K562 (cell line): ENCODE measurements around the gene LYSMD1. TPM values are rescaled to one million over a fixed set of nuclear protein-coding genes. Genes with fewer than 3 reads are reported as not detected.

Experiments
- ATAC-seq: fragments of 200-7000 bp; cut with Tn5 transposase; 3 replicates; pipeline ENCODE4 v1.9.1; 2020; ENCODE audit warnings: moderate library complexity
- BruUV-seq: library from RNA; stranded (reverse); fragments of 400-500 nt; replicated peaks from 2 replicates; lab custom pipeline; 2021; lab: Mats Ljungman, UMichigan
- CTCF ChIA-PET: fragments of 300-600 bp; formaldehyde crosslinking; extraction: SDS; loops from one replicate; lab custom pipeline; 2021; ENCODE audit warnings: low intra/inter-chr PET ratio; lab: Yijun Ruan, JAX
- POLR2A ChIA-PET: fragments of 300-600, 350-650 bp; sonication (Branson Sonifier 250); formaldehyde crosslinking; extraction: SDS; loops from one replicate; lab custom pipeline; 2021; ENCODE audit warnings: antibody characterized with exemption, inconsistent platforms; lab: Yijun Ruan, JAX
- DNase-seq, 4 experiments: peaks; one replicate each; pipeline versions ENCODE4 v3.0.0 to v3.0.0-alpha.2; 2011 to 2018; ENCODE audit warnings: low spot score in 3 of 4, mixed read lengths in 3 of 4; ENCODE audit errors: extremely low read depth in 1 of 4
- FAIRE-seq: peaks from 2 replicates; lab custom pipeline; 2011; peaks lifted over from hg19 to GRCh38; lab: Jason Lieb, UNC
- H2AFZ ChIP-seq: 2 replicates; pipeline ENCODE4 v1.6.0; 2011; ENCODE audit warnings: low read depth, low read length, control low read depth, inconsistent platforms
- H3K27ac ChIP-seq: fragments of 200-600 bp; 3 replicates; pipeline ENCODE4 v1.8.0; 2011; ENCODE audit warnings: low read depth, mild to moderate bottlenecking, control low read depth, inconsistent platforms, low read length, moderate library complexity, mixed read lengths; ENCODE audit errors: extremely low read depth
- H3K27me3 ChIP-seq, 2 experiments: fragments of 300-600 bp in 1 of 2; 2 replicates in 1 of 2; 3 replicates in 1 of 2; pipeline versions ENCODE4 v1.6.0 to v1.8.0; 2011; ENCODE audit warnings: inconsistent platforms in 2 of 2, low read length in 2 of 2, mild to moderate bottlenecking in 1 of 2, mixed read lengths in 1 of 2, moderate library complexity in 1 of 2; ENCODE audit not compliant: control insufficient read depth in 2 of 2, insufficient read depth in 2 of 2
- H3K36me3 ChIP-seq: fragments of 300-600 bp; 3 replicates; pipeline ENCODE4 v1.8.0; 2011; ENCODE audit warnings: mild to moderate bottlenecking, low read length, inconsistent platforms; ENCODE audit not compliant: control insufficient read depth, insufficient read depth
- H3K4me1 ChIP-seq, 2 experiments: fragments of 200-600 bp in 1 of 2; replicated peaks in 1 of 2; 2 replicates in 1 of 2; 3 replicates in 1 of 2; pipeline versions ENCODE4 v1.5.1 to v1.8.0; 2011; ENCODE audit warnings: inconsistent platforms in 2 of 2, low read length in 2 of 2, mild to moderate bottlenecking in 1 of 2, mixed read lengths in 1 of 2, moderate library complexity in 1 of 2; ENCODE audit not compliant: control insufficient read depth in 2 of 2, insufficient read depth in 2 of 2
- H3K4me2 ChIP-seq: 2 replicates; pipeline ENCODE4 v1.6.1; 2011; ENCODE audit warnings: low read length, control low read depth, inconsistent platforms, mixed read lengths; ENCODE audit not compliant: insufficient read depth
- H3K4me3 ChIP-seq: fragments of 200-600 bp; sonication (generic), shearing (Covaris generic); 2 replicates; pipeline ENCODE4 v1.5.1; 2016; ENCODE audit warnings: control low read depth, inconsistent platforms
- H3K79me2 ChIP-seq: fragments of 200-600 bp; 3 replicates; pipeline ENCODE4 v1.8.0; 2011; ENCODE audit warnings: low read length, inconsistent platforms; ENCODE audit not compliant: control insufficient read depth, insufficient read depth
- H3K9ac ChIP-seq, 2 experiments: 2 replicates each; pipeline versions ENCODE4 v1.6.0 to v1.6.1; 2011; ENCODE audit warnings: low read depth in 2 of 2, low read length in 2 of 2, control low read depth in 1 of 2, inconsistent platforms in 1 of 2, mild to moderate bottlenecking in 1 of 2, mixed read lengths in 1 of 2; ENCODE audit not compliant: insufficient read depth in 1 of 2
- H3K9me1 ChIP-seq: one replicate; pipeline ENCODE4 v1.6.0; 2011; ENCODE audit warnings: inconsistent platforms, mild to moderate bottlenecking, low read length, moderate library complexity; ENCODE audit not compliant: control insufficient read depth, insufficient read depth
- H3K9me3 ChIP-seq: replicated peaks from 2 replicates; pipeline ENCODE4 v1.5.1; 2011; ENCODE audit warnings: low read depth, low read length, inconsistent platforms; ENCODE audit not compliant: control insufficient read depth, insufficient read depth
- H4K20me1 ChIP-seq: replicated peaks from 2 replicates; pipeline ENCODE4 v1.6.1; 2011; ENCODE audit warnings: low read length, inconsistent platforms, mixed read lengths; ENCODE audit not compliant: control insufficient read depth, insufficient read depth
- BACH1 ChIP-seq: fragments of 200-800 bp; sonication (Bioruptor generic); IDR thresholded peaks from 2 replicates; pipeline ENCODE4 v1.6.1; 2016; ENCODE audit warnings: missing genetic modification characterization, missing compliant biosample characterization
- LARP7 ChIP-seq: fragments of 450-650 bp; IDR thresholded peaks from 2 replicates; pipeline ENCODE4 v1.6.1; 2016
- PPARD ChIP-seq: fragments of 250-450 bp; sonication (Bioruptor Pico); IDR thresholded peaks from 2 replicates; pipeline ENCODE4 v1.8.0; 2022; ENCODE audit warnings: inconsistent platforms, mild to moderate bottlenecking, moderate library complexity
- ZBTB33 ChIP-seq: sonication (generic); formaldehyde crosslinking; IDR thresholded peaks from 2 replicates; pipeline ENCODE4 v1.8.1; 2023; ENCODE audit warnings: mild to moderate bottlenecking, missing genetic modification reagents
- ZBTB9 ChIP-seq: fragments of 450-650 bp; formaldehyde crosslinking; IDR thresholded peaks from 2 replicates; pipeline ENCODE4 v1.4.0; 2020; ENCODE audit warnings: mild to moderate bottlenecking, moderate library complexity
- WGBS: fragments of 100-300 bp; shearing (Covaris generic); methylation state at CpG from one replicate; pipeline ENCODE4 v1.1.6; 2016; ENCODE audit warnings: low coverage, mixed read lengths; ENCODE audit not compliant: insufficient coverage; ENCODE audit errors: missing lambda C conversion rate; 5-methylcytosine and 5-hydroxymethylcytosine counted together
- in situ Hi-C: fragments of 300-500 bp; cut with MboI; formaldehyde crosslinking; loops from 4 replicates; pipeline ENCODE4 v1.15.0; 2018; ENCODE audit warnings: inconsistent platforms, mixed read lengths
- intact Hi-C: fragments of 100-400 bp; cut with micrococcal nuclease; formaldehyde crosslinking; loops from 2 replicates; pipeline ENCODE4 v1.14.2; 2022
- polyA plus RNA-seq, 8 experiments: library from polyadenylated mRNA; depleted of rRNA in 4 of 8; stranded (reverse) in 5 of 8; unstranded in 3 of 8; fragments of >200 nt; fragmentation: Nextera tagmentation in 2 of 8; fragmentation: Illumina TruSeq in 1 of 8; extraction: Ambion mirVana in 2 of 8; extraction: Trizol in 1 of 8; gene quantifications; 2 replicates each; pipeline versions ENCODE4 v1.2.1 to v1.2.3, GENCODE V29; 2011 to 2014; ENCODE audit warnings: inconsistent platforms in 1 of 8, missing spikeins in 1 of 8
- total RNA-seq, 7 experiments: library from RNA; depleted of rRNA in 6 of 7; stranded (reverse); fragments of >200 nt in 6 of 7; fragmentation: Illumina TruSeq in 2 of 7; extraction: Trizol in 2 of 7; gene quantifications; 2 replicates each; pipeline versions ENCODE4 v1.2.1 to v1.2.3, GENCODE V29; 2011 to 2021; ENCODE audit warnings: low replicate concordance in 1 of 7
- TF ChIP-seq, protein P1 (sequence below): sonication (generic); formaldehyde crosslinking; IDR thresholded peaks from 2 replicates; pipeline ENCODE4 v1.8.0; 2022; ENCODE audit warnings: mild to moderate bottlenecking, missing genetic modification reagents
- TF ChIP-seq, protein P2 (sequence below): sonication (generic); formaldehyde crosslinking; IDR thresholded peaks from 2 replicates; pipeline ENCODE4 v1.8.0; 2023; ENCODE audit warnings: mild to moderate bottlenecking, missing genetic modification reagents

LYSMD1 gene
- total and polyA plus RNA-seq, 9 of the 15 experiments (the other 6 are each of a cell fraction or from before 2014, with no cell fraction given) = 2.2 to 9.4 (median 6.0) TPM

GRCh38 chr1:151130987-151131586, 34.6 kb downstream of the LYSMD1 start (continued):
- TF ChIP-seq LARP7 = no peak
- TF ChIP-seq ZBTB33 (CRISPR knock-in tag) = peak; percentile 70
- TF ChIP-seq, protein P1, sequence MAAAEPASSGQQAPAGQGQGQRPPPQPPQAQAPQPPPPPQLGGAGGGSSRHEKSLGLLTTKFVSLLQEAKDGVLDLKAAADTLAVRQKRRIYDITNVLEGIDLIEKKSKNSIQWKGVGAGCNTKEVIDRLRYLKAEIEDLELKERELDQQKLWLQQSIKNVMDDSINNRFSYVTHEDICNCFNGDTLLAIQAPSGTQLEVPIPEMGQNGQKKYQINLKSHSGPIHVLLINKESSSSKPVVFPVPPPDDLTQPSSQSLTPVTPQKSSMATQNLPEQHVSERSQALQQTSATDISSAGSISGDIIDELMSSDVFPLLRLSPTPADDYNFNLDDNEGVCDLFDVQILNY (CRISPR knock-in tag) = no peak

DNA sequence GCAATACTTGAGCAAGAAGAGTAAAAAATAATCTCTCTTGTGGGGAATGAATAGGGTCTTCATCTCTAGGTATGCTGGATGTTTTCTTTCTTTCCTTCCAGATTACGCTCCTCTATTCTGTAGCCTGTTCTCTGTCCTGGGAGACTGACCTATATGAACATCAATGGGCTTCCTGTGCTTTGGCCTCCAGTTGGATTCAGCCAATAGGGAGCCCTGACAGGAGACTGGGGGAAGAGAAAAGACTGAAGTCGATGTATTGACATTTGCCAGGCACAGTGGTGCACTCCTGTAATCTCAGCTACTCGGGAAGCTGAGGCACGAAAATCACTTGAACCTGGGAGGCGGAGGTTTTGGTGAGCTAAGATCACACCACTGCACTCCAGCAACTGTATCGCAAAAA, 36.9 kb downstream of the LYSMD1 start:
- H3K27me3 ChIP-seq = no peaks in the 10 kb centered on the region
- WGBS = 50% methylated on average over 6 of the region's 6 CpGs
- no TSS peak for BruUV-seq
- no peaks in the 10 kb centered on the region for H3K9me1 ChIP-seq
- H3K9me3 ChIP-seq = no peaks in the 10 kb centered on the region
- H3K4me3 ChIP-seq = no peak overlapping the region
- H3K27ac ChIP-seq = no peak overlapping the region
- ATAC-seq = no peak
- no peak for FAIRE-seq
- TF ChIP-seq, protein P2, sequence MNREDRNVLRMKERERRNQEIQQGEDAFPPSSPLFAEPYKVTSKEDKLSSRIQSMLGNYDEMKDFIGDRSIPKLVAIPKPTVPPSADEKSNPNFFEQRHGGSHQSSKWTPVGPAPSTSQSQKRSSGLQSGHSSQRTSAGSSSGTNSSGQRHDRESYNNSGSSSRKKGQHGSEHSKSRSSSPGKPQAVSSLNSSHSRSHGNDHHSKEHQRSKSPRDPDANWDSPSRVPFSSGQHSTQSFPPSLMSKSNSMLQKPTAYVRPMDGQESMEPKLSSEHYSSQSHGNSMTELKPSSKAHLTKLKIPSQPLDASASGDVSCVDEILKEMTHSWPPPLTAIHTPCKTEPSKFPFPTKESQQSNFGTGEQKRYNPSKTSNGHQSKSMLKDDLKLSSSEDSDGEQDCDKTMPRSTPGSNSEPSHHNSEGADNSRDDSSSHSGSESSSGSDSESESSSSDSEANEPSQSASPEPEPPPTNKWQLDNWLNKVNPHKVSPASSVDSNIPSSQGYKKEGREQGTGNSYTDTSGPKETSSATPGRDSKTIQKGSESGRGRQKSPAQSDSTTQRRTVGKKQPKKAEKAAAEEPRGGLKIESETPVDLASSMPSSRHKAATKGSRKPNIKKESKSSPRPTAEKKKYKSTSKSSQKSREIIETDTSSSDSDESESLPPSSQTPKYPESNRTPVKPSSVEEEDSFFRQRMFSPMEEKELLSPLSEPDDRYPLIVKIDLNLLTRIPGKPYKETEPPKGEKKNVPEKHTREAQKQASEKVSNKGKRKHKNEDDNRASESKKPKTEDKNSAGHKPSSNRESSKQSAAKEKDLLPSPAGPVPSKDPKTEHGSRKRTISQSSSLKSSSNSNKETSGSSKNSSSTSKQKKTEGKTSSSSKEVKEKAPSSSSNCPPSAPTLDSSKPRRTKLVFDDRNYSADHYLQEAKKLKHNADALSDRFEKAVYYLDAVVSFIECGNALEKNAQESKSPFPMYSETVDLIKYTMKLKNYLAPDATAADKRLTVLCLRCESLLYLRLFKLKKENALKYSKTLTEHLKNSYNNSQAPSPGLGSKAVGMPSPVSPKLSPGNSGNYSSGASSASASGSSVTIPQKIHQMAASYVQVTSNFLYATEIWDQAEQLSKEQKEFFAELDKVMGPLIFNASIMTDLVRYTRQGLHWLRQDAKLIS (CRISPR knock-in tag) = no peak
- TF ChIP-seq BACH1 (no peak), PPARD (CRISPR knock-in tag) (no peak), ZBTB9 (no peak)
- CTCF ChIA-PET = no interaction called here
- POLR2A ChIA-PET = interaction anchor here (0.6 to 0.7 kb wide), 3 partner anchors 20 to 151 kb away, joined by 3 read pairs; no protein-coding TSS in a partner anchor
- no peak overlapping the region for H2AFZ ChIP-seq
- H3K4me2 ChIP-seq = no peak overlapping the region
- H3K79me2 ChIP-seq = no peaks in the 10 kb centered on the region
- peaks cover 0 to 20% of the 10 kb centered on the region in 2 experiments; a peak in 4 of 5 replicates for H3K4me1 ChIP-seq
- no peaks in the 10 kb centered on the region for H3K36me3 ChIP-seq
- H3K9ac ChIP-seq = no peak overlapping the region
- no peaks in the 10 kb centered on the region for H4K20me1 ChIP-seq
- in situ Hi-C loops = no loop called here
- peak in 1 of 4 experiments; percentile 4 for DNase-seq
- intact Hi-C loops = no loop called here
